SK-N-SH (cell line): Measurements from ENCODE around the gene MPPED2.

Experiments
- ELF1 ChIP-seq: IDR thresholded peaks from 2 replicates; pipeline ENCODE4 v1.4.0; 2012
- FOSL2 ChIP-seq: IDR thresholded peaks from 2 replicates; pipeline ENCODE4 v1.4.0; 2012; ENCODE audit warnings: low read depth, mild to moderate bottlenecking, moderate library complexity, borderline replicate concordance
- FOXJ3 ChIP-seq: sonication (generic); formaldehyde crosslinking; IDR thresholded peaks from 2 replicates; pipeline ENCODE4 v1.5.1; 2020; ENCODE audit warnings: mild to moderate bottlenecking, missing genetic modification reagents
- GABPA ChIP-seq: IDR thresholded peaks from 2 replicates; pipeline ENCODE4 v1.4.0; 2012; ENCODE audit warnings: low read depth, mild to moderate bottlenecking
- IRF3 ChIP-seq: fragments of 150-350 bp; IDR thresholded peaks from 2 replicates; pipeline ENCODE4 v1.6.1; 2016; ENCODE audit warnings: mild to moderate bottlenecking, low read depth, low read length
- JUND ChIP-seq: IDR thresholded peaks from 2 replicates; pipeline ENCODE4 v1.4.0; 2012
- NFIC ChIP-seq: IDR thresholded peaks from 2 replicates; pipeline ENCODE4 v1.4.0; 2012; ENCODE audit warnings: borderline replicate concordance
- POLR2AphosphoS5 ChIP-seq: IDR thresholded peaks from 2 replicates; pipeline ENCODE4 v1.6.1; 2012; ENCODE audit warnings: low read depth, low read length
- RAD21 ChIP-seq: IDR thresholded peaks from 2 replicates; pipeline ENCODE4 v1.6.1; 2012; ENCODE audit warnings: mild to moderate bottlenecking, low read length
- RFX5 ChIP-seq: IDR thresholded peaks from 2 replicates; pipeline ENCODE4 v1.6.1; 2012; ENCODE audit warnings: mild to moderate bottlenecking, improper control_type of control experiment, low read length
- SIN3A ChIP-seq: IDR thresholded peaks from 2 replicates; pipeline ENCODE4 v1.6.1; 2012; ENCODE audit warnings: low read depth, mild to moderate bottlenecking, low read length, moderate library complexity, borderline replicate concordance
- TEAD4 ChIP-seq: IDR thresholded peaks from 2 replicates; pipeline ENCODE4 v1.4.0; 2012; ENCODE audit warnings: mild to moderate bottlenecking, borderline replicate concordance; ENCODE audit not compliant: insufficient read depth
- TF ChIP-seq, protein P1 (sequence below): fragments of 200-600 bp; sonication (generic); IDR thresholded peaks from 2 replicates; pipeline ENCODE4 v1.6.1; 2017; ENCODE audit warnings: antibody characterized with exemption, mild to moderate bottlenecking, moderate library complexity
- TF ChIP-seq, protein P2 (sequence below): IDR thresholded peaks from 2 replicates; pipeline ENCODE4 v1.4.0; 2012; ENCODE audit warnings: low read depth

DNA sequence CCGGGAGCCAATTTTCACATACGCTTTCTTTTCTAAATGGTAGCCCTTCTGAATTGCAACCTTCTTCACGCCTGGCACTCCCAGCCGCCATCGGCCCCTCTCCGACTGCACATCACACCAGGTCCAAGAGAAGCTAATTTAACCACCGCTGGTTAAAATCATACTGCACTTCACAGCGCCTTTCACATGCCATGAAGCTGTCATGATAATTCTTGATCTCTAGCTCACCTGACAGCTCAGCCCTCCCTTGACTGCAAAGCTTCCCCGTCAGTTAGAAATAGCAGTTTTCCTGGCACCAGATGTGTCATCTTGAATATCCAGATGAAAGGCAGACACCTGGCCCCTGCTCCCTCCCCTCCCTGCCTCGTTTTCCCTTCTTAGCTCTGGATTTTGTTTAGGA, 161.8 kb downstream of the MPPED2 start:
- TF ChIP-seq, protein P1, sequence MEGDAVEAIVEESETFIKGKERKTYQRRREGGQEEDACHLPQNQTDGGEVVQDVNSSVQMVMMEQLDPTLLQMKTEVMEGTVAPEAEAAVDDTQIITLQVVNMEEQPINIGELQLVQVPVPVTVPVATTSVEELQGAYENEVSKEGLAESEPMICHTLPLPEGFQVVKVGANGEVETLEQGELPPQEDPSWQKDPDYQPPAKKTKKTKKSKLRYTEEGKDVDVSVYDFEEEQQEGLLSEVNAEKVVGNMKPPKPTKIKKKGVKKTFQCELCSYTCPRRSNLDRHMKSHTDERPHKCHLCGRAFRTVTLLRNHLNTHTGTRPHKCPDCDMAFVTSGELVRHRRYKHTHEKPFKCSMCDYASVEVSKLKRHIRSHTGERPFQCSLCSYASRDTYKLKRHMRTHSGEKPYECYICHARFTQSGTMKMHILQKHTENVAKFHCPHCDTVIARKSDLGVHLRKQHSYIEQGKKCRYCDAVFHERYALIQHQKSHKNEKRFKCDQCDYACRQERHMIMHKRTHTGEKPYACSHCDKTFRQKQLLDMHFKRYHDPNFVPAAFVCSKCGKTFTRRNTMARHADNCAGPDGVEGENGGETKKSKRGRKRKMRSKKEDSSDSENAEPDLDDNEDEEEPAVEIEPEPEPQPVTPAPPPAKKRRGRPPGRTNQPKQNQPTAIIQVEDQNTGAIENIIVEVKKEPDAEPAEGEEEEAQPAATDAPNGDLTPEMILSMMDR, result no peak
- TF ChIP-seq ELF1 (no peak), FOXJ3 (CRISPR knock-in tag) (no peak), GABPA (no peak), IRF3 (no peak), RAD21 (no peak), RFX5 (no peak), NFIC (no peak), POLR2AphosphoS5 (no peak), FOSL2 (no peak), TEAD4 (no peak), JUND (no peak), SIN3A (no peak)
- TF ChIP-seq, protein P2, sequence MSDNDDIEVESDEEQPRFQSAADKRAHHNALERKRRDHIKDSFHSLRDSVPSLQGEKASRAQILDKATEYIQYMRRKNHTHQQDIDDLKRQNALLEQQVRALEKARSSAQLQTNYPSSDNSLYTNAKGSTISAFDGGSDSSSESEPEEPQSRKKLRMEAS, result no peak
